Activated naive CD4-positive, alpha-beta T cell treated with anti-CD3 and anti-CD28 coated beads, Interleukin-2, amount 10 ng/mL, durations not matched to agents 5 hours and 36 hours (primary cell): ENCODE results near the gene KCNK5. TPM values are rescaled to one million over a fixed set of nuclear protein-coding genes. Genes with fewer than 3 reads are reported as not detected.

ENCODE experiments used
- total RNA-seq, 2 experiments: library from RNA; stranded (reverse); gene quantifications; one replicate each; pipeline ENCODE4 v1.2.3, GENCODE V29; 2021

Gene KCNK5
- total RNA-seq = 1 to 10 TPM; 3.1 to 3.7 TPM

GRCh38 chr6:39228992-39229767, at the start of gene KCNK5:
Gene KCNK5, minus strand, starts transcription at chr6:39229475. Its CDS starts 364 bp downstream, at chr6:39229111.

Other genes with a start within 250 kb of the KCNK5 start
- not detected for gene GLP1R, start 180.7 kb downstream of the KCNK5 start, total RNA-seq
- gene SAYSD1, start 114.3 kb downstream of the KCNK5 start, total RNA-seq = 10 to 100 TPM; 14.1 to 15.5 TPM
- gene KCNK17, start 84.9 kb upstream of the KCNK5 start, total RNA-seq = not detected
- gene KCNK16, start 93.2 kb upstream of the KCNK5 start, total RNA-seq = not detected